Gastroesophageal sphincter (tissue), 4 donors: ENCODE measurements around the gene MED25. TPM values are rescaled to one million over a fixed set of nuclear protein-coding genes. Genes with fewer than 3 reads are reported as not detected.

Source experiments
- ATAC-seq: fragments of 150-250 bp; one replicate; pipeline ENCODE4 v1.9.1; 2016; ENCODE audit warnings: mild to moderate bottlenecking, moderate library complexity
- H3K27ac ChIP-seq, 4 donors: fragments of 200-600 bp; sonication (generic) in 3 of 4; 1 replicate in 3 of 4; 2 replicates in 1 of 4; pipeline ENCODE4 v1.5.1; 2016 to 2019
- H3K27me3 ChIP-seq: fragments of 200-600 bp; sonication (generic); one replicate; pipeline ENCODE4 v1.5.1; 2019
- H3K36me3 ChIP-seq, 2 donors: fragments of 200-600 bp; sonication (generic); one replicate each; pipeline ENCODE4 v1.5.1; 2019; ENCODE audit warnings: control low read depth in 1 of 2
- H3K4me1 ChIP-seq, 3 donors: fragments of 200-600 bp; sonication (generic); 1 replicate in 2 of 3; 2 replicates in 1 of 3; pipeline ENCODE4 v1.5.1; 2016 to 2019; ENCODE audit warnings: control low read depth in 2 of 3
- H3K4me3 ChIP-seq, 2 donors: fragments of 200-600 bp; sonication (generic); one replicate each; pipeline ENCODE4 v1.5.1; 2019; ENCODE audit warnings: mild to moderate bottlenecking in 1 of 2, moderate library complexity in 1 of 2
- H3K9me3 ChIP-seq, 3 donors: fragments of 200-600 bp; sonication (generic); one replicate each; pipeline ENCODE4 v1.5.1; 2017 to 2019; ENCODE audit warnings: control low read depth in 2 of 3
- CTCF ChIP-seq, 4 experiments: fragments of 200-600 bp in 2 of 4; fragments of 450-650 bp in 2 of 4; sonication (generic) in 1 of 4; IDR thresholded peaks; one replicate each; pipeline ENCODE4 v1.5.1; 2017 to 2019; ENCODE audit warnings: antibody characterized with exemption in 4 of 4, mild to moderate bottlenecking in 2 of 4, moderate library complexity in 2 of 4
- EP300 ChIP-seq: sonication (generic); formaldehyde crosslinking; IDR thresholded peaks from one replicate; pipeline ENCODE4 v1.6.1; 2017; ENCODE audit warnings: antibody characterized with exemption, mild to moderate bottlenecking
- POLR2A ChIP-seq, 2 donors: fragments of 450-650 bp; IDR thresholded peaks; one replicate each; pipeline ENCODE4 v1.6.1; 2017; ENCODE audit warnings: antibody characterized with exemption in 2 of 2, mild to moderate bottlenecking in 2 of 2, moderate library complexity in 1 of 2
- POLR2AphosphoS5 ChIP-seq: sonication (generic); formaldehyde crosslinking; IDR thresholded peaks from one replicate; pipeline ENCODE4 v1.6.1; 2017; ENCODE audit warnings: antibody characterized with exemption
- WGBS, 2 donors: methylation state at CpG; one replicate each; pipeline ENCODE4 v1.1.5; 2018; ENCODE audit warnings: low coverage in 1 of 2; 5-methylcytosine and 5-hydroxymethylcytosine counted together
- total RNA-seq, 4 donors: library from RNA; depleted of rRNA; stranded (reverse); fragments of >200 nt; gene quantifications; one replicate each; pipeline ENCODE4 v1.1.0, GENCODE V29; 2016

MED25 gene
- total RNA-seq, 4 donors from 2014 or later, result 26.7 to 36.1 (median 28.7) TPM

- H3K4me1 ChIP-seq, result peaks cover 0 to 48% (median 18%) of the 10 kb centered on the region in 3 donors
- H3K27ac ChIP-seq, result peak overlapping the region in 3 of 4 donors; percentile 98 to 100 (median 100)
- no peak for ATAC-seq
- H3K4me3 ChIP-seq, result peak overlapping the region in 1 of 2 donors; percentile 88
- WGBS, 2 donors, result 69 to 88% methylated on average over 3 to 4 of the region's 9 CpGs
- no peaks in the 10 kb centered on the region for H3K27me3 ChIP-seq
- TF ChIP-seq POLR2AphosphoS5 (no peak), EP300 (no peak), CTCF (IDR thresholded peaks at IDR 0.05) (no peak), POLR2A (IDR thresholded peaks at IDR 0.05) (no peak)
- peaks cover 0 to 4% (median 0%) of the 10 kb centered on the region in 3 donors for H3K9me3 ChIP-seq
- H3K36me3 ChIP-seq, result peaks cover 0 to 58% of the 10 kb centered on the region in 2 donors
These were observed 60.6 kb downstream of the MED25 start for GRCh38 chr19:49878744-49879070.

- ATAC-seq, result no peak
- Histone ChIP-seq H3K9me3 (peaks cover 0 to 4% (median 0%) of the 10 kb centered on the region in 3 donors), H3K4me1 (peaks cover 0 to 41% (median 18%) of the 10 kb centered on the region in 3 donors), H3K36me3 (peaks cover 0 to 58% of the 10 kb centered on the region in 2 donors), H3K27ac (peak overlapping the region in 1 of 4 donors; percentile 98), H3K27me3 (no peaks in the 10 kb centered on the region), H3K4me3 (no peak overlapping the region)
- no peak for TF ChIP-seq CTCF (IDR thresholded peaks at IDR 0.05)
- TF ChIP-seq POLR2A (IDR thresholded peaks at IDR 0.05), result no peak
- TF ChIP-seq EP300, result no peak
- no peak for TF ChIP-seq POLR2AphosphoS5
- 92 to 98% methylated on average over 5 to 8 of the region's 12 CpGs for WGBS, 2 donors
These were observed 61.3 kb downstream of the MED25 start for GRCh38 chr19:49879243-49879963.

DNA sequence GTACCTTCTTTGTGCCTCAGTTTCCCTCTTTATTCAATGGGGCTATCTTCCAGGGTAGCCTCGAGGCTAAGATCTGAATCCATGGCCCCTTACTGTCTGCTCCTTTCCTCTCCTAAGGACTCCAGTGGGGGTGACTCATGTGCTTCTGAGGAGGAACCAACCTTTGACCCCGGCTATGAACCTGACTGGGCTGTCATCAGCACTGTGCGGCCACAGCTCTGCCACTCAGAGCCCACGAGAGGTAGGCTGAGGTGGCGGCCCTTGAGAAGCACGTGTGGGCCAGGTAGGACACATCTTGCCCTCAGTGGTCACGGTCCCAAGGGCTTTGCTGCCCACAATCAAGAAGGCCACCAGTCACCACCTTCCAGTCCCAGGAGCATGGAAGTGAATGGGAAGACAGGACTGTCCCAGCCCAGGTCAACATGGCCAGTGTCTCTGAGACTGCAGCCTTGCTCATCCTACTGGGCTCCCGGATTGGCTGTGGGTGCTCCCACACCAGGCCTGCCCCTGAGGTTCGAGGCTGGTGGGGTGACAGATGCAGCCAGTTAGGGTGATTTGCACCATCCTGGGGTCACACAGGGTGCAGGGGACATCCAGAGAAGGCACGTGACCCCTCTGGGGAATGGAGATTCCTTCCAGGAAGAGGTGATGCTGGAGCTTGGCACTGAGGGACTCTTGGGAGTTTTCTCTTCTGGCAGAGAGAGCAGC is 62.2 kb downstream of the MED25 start:
- 90% methylated on average over 2 of the region's 10 CpGs; no CpG with 5 or more reads in 1 of the 2 donors for WGBS, 2 donors
- H3K4me1 ChIP-seq, result peaks cover 0 to 32% (median 13%) of the 10 kb centered on the region in 3 donors
- TF ChIP-seq EP300 (no peak), POLR2A (IDR thresholded peaks at IDR 0.05) (no peak)
- H3K36me3 ChIP-seq, result peaks cover 0 to 65% of the 10 kb centered on the region in 2 donors
- no peaks in the 10 kb centered on the region for H3K27me3 ChIP-seq
- no peak for ATAC-seq
- H3K9me3 ChIP-seq, result peaks cover 0 to 4% (median 0%) of the 10 kb centered on the region in 3 donors
- H3K4me3 ChIP-seq, result no peak overlapping the region
- no peak overlapping the region for H3K27ac ChIP-seq

DNA sequence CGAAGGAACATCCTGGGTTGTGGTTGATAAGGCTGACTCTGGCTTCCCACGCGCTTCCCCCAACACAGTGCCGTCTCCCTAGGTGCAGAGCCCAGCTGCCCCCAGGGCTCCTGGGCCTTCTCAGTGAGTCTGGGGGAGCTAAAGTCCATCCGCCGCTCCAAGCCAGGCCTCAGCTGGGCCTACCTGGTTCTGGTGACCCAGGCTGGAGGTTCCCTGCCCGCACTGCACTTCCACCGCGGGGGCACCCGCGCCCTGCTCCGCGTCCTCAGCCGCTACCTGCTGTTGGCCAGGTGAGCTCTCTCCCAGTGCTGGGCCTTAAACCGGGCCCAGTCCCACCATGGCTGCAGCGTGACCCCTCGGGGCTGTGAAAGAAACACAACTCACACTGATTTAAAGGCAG is 63.1 kb downstream of the MED25 start:
- WGBS, 2 donors, result 85% methylated on average over 4 of the region's 17 CpGs; no CpG with 5 or more reads in 1 of the 2 donors
- no peak for ATAC-seq
- Histone ChIP-seq H3K4me3 (no peak overlapping the region), H3K27ac (no peak overlapping the region), H3K36me3 (peaks cover 0 to 73% of the 10 kb centered on the region in 2 donors), H3K27me3 (no peaks in the 10 kb centered on the region), H3K4me1 (peaks cover 0 to 26% (median 9%) of the 10 kb centered on the region in 3 donors), H3K9me3 (peaks cover 0 to 4% (median 0%) of the 10 kb centered on the region in 3 donors)
- no peak for TF ChIP-seq POLR2A (IDR thresholded peaks at IDR 0.05)
- no peak for TF ChIP-seq EP300
- TF ChIP-seq POLR2AphosphoS5, result no peak
- no peak for TF ChIP-seq CTCF (IDR thresholded peaks at IDR 0.05)

DNA sequence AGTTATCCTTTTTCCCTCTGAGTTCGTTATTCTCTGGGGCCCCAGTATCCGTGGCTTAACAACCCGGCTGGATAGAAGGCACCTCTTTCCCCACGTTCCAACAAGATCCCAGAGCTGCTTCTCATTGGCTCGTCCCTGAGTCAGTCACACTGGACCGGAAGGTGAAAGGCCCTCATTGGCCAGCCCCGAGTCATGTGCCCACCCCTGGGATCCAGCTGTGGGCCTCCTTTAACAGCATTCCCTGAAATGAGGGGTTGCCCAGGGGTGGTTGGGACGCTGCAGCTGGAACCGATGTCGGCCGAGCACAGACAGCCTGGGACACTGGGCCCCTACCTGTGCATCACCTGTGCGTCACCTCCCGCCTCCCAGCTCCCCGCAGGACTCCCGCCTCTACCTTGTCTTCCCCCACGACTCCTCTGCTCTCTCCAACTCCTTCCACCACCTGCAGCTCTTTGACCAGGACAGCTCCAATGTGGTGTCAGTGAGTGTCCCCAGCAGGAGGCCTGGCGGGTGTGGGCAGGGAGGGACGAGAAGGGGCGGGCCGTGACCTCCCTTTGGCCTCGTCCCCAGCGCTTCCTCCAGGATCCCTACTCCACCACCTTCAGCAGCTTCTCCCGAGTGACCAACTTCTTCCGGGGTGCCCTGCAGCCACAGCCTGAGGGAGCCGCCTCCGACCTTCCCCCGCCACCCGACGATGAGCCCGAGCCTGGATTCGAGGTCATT is 63.7 kb downstream of the MED25 start:
- ATAC-seq, result no peak
- TF ChIP-seq POLR2AphosphoS5 (no peak), CTCF (IDR thresholded peaks at IDR 0.05) (no peak), POLR2A (IDR thresholded peaks at IDR 0.05) (no peak), EP300 (no peak)
- Histone ChIP-seq H3K36me3 (peaks cover 0 to 80% of the 10 kb centered on the region in 2 donors), H3K27me3 (no peaks in the 10 kb centered on the region), H3K4me3 (no peak overlapping the region), H3K4me1 (peaks cover 0 to 26% (median 9%) of the 10 kb centered on the region in 3 donors), H3K9me3 (peaks cover 0 to 4% (median 0%) of the 10 kb centered on the region in 3 donors), H3K27ac (no peak overlapping the region)
- WGBS, 2 donors, result 85 to 89% methylated on average over 18 to 21 of the region's 31 CpGs
